ENCODE data around the gene NOXA1.

NOXA1 gene

DNA sequence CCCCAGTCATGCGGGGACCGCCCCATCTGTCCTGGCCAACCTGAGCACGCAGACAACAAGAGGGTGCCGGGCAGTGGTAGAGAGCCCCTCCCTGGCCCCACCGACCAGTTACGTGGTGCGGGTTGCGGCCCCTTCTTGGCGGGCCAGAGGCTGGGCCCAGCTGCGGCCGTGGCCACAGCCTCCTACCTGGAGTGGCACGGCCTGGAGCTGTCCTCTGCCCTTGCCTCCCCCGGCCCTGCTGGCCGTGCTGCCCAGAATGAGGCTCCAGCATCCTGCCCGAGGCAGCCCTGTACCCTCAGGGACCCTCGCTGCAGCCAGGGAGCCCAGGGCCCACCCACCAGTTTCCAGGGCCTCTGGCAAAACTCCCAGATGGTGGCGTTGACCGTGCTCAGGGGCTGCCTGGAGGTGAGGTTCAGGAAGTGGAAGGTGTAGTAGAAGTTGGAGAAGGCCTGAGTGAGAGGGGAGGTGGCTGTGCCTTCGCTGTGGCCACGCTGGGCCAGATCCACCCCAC lies 12.2 kb downstream of the NOXA1 start:
- H3K4me3 ChIP-seq (replicated peaks; ENCODE audit: low read depth, low read length): no peak overlapping the region
- DNase-seq (ENCODE audit: extremely low read depth, low read depth): no peak
- TF ChIP-seq, protein P1, sequence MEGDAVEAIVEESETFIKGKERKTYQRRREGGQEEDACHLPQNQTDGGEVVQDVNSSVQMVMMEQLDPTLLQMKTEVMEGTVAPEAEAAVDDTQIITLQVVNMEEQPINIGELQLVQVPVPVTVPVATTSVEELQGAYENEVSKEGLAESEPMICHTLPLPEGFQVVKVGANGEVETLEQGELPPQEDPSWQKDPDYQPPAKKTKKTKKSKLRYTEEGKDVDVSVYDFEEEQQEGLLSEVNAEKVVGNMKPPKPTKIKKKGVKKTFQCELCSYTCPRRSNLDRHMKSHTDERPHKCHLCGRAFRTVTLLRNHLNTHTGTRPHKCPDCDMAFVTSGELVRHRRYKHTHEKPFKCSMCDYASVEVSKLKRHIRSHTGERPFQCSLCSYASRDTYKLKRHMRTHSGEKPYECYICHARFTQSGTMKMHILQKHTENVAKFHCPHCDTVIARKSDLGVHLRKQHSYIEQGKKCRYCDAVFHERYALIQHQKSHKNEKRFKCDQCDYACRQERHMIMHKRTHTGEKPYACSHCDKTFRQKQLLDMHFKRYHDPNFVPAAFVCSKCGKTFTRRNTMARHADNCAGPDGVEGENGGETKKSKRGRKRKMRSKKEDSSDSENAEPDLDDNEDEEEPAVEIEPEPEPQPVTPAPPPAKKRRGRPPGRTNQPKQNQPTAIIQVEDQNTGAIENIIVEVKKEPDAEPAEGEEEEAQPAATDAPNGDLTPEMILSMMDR (IDR thresholded peaks at IDR 0.05; ENCODE audit: low read depth, low read length, missing control alignments): no peak

DNA sequence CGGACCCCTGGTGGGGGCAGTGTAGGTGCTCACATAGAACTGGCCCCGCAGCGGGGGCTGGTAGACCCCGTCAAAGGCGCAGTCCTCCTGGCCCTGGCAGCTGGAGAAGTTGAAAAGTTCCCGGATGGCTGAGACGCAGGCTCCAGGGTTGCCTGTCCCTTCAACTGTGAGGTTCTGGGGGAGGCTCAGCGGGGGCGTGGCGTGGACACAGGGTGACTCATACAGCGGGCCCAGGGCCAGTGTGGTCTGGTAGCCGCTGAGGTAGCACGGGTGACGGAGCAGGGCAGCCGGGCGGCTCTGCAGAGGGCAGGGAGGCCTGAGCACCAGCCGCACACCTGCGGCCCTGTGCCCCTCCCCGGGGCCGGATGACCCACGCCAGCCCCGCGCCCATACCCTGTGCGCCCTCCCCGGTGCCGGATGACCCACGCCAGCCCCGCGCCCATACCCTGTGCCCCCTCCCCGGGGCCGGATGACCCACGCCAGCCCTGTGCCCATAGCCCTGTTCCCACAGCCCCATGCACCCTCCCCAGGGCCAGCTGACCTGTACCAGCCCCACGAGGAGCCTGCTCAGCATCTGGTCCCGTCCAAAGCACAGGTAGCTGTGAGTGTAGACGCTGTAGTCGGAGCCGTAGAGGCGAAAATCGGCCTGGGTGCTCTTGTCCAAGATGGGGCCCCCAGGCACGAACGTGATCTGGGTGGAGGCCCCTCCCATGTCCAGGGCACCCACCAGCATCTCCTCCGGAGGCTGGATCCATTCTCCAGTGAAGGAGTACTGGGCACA lies 13.0 kb downstream of the NOXA1 start:
- DNase-seq (ENCODE audit: extremely low read depth, low read depth): no peak
- H3K4me3 ChIP-seq (replicated peaks; ENCODE audit: low read depth, low read length): no peak overlapping the region
- TF ChIP-seq, protein P1 (IDR thresholded peaks at IDR 0.05; ENCODE audit: low read depth, low read length, missing control alignments): no peak

DNA sequence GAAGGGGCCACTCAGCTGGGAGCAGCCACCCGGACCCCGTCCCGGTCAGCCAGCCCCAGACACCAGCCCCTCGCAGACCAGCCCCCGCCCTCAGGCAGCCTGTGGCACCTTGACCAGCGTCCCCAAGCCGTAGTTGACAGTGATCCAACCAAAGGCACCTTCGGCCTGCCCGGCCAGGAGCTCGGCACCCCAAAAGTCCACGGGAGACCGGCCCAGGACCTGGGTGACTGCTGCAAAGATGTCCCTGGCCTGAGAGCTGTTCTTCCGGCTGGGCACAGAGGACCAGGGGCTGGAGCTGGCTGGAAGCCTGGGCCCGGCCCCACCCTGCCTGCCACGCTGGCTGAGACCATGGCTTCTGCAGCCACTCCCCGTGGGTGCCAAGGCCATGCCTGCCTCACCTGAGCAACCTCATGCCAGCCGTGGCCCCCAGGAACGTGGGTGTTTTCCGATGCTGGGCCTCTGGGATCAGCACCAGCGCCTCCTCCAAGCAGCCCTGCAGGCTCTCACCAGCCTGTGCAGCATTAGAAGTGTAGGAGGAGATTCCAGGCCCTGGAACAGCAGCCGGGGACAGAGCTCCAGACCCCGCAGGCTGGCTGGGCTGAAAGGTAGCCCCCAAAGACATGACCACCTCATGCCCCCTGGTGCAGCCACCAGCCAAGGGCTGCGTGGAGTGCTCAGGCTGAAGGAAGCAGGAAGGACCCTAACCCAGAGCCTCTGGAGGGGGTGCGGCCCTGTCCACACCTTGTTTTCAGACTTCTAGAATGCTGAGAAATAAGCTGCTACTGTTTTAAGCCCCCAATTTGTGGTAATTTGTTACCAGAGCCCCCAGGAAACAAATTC lies 13.8 kb downstream of the NOXA1 start:
- H3K4me3 ChIP-seq (replicated peaks; ENCODE audit: low read depth, low read length): no peak overlapping the region
- TF ChIP-seq, protein P1 (IDR thresholded peaks at IDR 0.05; ENCODE audit: low read depth, low read length, missing control alignments): no peak
- no peak for DNase-seq (ENCODE audit: extremely low read depth, low read depth)

DNA sequence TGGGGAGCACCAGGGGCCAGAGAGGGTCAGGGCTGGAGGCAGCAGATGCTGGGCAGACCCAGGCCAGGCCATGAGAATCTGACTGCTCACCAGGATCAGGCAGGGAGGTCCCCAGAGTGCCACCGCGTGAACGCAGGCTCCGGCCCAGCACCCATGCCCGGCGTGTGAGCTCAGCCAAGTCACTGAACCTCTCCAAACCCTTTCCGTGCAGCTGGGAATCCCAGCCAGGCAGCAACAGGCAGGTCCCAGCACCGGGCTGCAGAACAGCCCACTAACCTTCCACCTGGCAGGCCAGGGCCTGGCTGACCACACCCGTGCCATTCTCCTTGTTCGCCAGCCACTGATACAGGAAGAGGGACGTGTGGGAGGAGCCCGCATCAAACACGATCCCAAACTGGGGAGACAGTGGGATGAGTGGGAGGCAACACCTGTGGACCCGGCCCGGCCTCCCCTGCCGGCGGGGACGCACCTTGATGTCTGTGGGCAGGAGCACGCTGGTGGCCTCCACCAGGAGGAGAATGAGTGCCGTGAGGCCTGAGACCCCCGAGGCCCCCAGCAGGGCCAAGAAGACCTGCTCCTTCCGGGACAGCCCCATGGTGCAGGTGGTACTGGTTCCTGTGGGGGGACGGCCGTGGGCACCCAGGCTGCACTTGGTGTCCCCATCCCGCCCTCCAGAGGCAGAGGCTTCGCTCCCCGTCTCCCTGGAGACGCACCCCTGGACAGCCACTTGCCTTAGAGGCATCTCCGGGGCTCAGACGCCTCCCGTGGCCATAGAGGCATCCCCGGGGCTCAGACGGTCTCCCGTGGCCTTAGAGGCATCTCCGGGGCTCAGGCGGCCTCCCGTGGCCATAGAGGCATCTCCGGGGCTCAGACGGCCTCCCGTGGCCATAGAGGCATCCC lies 14.7 kb downstream of the NOXA1 start:
- no peak for DNase-seq (ENCODE audit: extremely low read depth, low read depth)
- TF ChIP-seq, protein P1 (IDR thresholded peaks at IDR 0.05; ENCODE audit: low read depth, low read length, missing control alignments): no peak
- H3K4me3 ChIP-seq (replicated peaks; ENCODE audit: low read depth, low read length): no peak overlapping the region

DNA sequence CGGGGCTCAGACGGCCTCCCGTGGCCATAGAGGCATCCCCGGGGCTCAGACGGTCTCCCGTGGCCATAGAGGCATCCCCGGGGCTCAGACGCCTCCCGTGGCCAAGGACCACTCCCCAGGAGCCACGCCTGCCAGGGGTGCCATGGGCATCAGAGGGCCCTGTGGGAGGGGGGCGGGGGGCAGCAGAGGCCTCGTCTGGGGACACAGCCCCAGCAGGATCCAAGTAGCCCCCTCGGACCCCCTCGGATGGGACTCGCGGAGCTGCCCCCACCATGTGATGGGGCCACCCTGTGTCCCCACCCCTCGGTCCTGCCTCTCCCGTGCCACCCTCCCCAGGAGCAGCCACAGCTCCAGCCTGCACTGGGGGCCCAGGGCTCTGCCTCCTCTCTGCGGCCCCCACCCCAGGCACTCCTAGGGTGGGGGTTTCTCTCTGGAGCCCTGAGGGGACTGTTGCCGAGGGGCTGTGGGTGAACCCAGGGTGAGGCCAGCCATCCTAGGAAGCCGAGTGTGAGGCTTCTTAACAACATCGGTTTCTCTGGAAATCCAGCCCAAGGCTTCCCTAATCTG lies 15.5 kb downstream of the NOXA1 start:
- TF ChIP-seq, protein P1 (IDR thresholded peaks at IDR 0.05; ENCODE audit: low read depth, low read length, missing control alignments): no peak
- DNase-seq (ENCODE audit: extremely low read depth, low read depth): no peak
- H3K4me3 ChIP-seq (replicated peaks; ENCODE audit: low read depth, low read length): no peak overlapping the region

DNA sequence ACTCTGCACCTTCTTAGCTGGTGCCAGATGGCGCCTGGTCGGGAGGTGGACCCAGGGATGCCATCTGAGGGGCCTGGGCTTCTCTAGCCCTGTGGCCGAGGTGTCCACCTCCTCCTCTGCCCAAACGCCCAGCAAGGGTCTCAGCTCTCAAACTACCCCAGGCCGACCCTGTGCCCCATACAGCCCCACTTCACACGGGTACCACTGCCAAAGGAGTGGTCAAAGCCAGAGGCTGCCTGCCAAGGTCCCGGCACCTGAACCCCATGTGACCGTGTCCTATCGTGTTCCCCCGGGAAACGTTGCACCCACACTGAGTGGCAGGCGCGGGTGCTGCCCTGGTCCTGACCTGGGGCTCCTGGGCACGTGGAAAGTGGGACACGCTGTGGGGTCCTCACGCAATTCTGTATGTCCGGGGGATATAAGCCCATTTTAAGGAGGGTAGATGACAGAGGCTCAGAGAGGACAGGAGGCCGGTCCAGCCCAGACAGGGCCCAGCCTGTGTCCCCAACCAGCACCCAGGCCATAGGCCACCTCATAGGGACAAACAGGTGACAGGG lies 16.0 kb downstream of the NOXA1 start:
- DNase-seq (ENCODE audit: extremely low read depth, low read depth): no peak
- TF ChIP-seq, protein P1 (IDR thresholded peaks at IDR 0.05; ENCODE audit: low read depth, low read length, missing control alignments): no peak
- H3K4me3 ChIP-seq (replicated peaks; ENCODE audit: low read depth, low read length): no peak overlapping the region
